ENCODE results near the gene GRK4.
"Not testable (repeated sequence)": the region's sequence is repeated elsewhere in the genome, so short reads cannot be mapped to it uniquely, and the experiment has no call there.

GRK4 gene

GRCh38 chr4:2944586-2945526, 18.5 kb upstream of the GRK4 start:
- H3K79me1 ChIP-seq (ENCODE audit: low read depth, low read length), result peaks cover 11% of the 10 kb centered on the region
- H2AFZ ChIP-seq (ENCODE audit: low read length), result no peak overlapping the region
- no peak for DNase-seq (ENCODE audit: low spot score)
- H3K14ac ChIP-seq (ENCODE audit: low read length), result no peak overlapping the region
- no peak overlapping the region for H3K4me2 ChIP-seq (ENCODE audit: insufficient read depth, low read length, poor library complexity, severe bottlenecking)
- H2AK5ac ChIP-seq (ENCODE audit: low read depth, low read length), result no peak overlapping the region
- no peak overlapping the region for H3K4me3 ChIP-seq (ENCODE audit: low read length in 2 of 2)
- no peak overlapping the region for H3K9ac ChIP-seq (ENCODE audit: low read depth, low read length, poor library complexity)
- H3K4ac ChIP-seq (ENCODE audit: low read length), result no peak overlapping the region
- no peak overlapping the region for H2BK120ac ChIP-seq (ENCODE audit: low read depth, low read length)
- H3K9me3 ChIP-seq (replicated peaks in 1 of 2; ENCODE audit: control insufficient read depth in 2 of 2, insufficient read depth in 1 of 2, low read depth in 1 of 2, low read length in 2 of 2), result peaks cover 0 to 3% of the 10 kb centered on the region in 2 donors
- no peak overlapping the region for H2BK15ac ChIP-seq (ENCODE audit: low read length)
- H3K27me3 ChIP-seq (ENCODE audit: control insufficient read depth in 3 of 3, insufficient read depth in 3 of 3, low read depth in 1 of 3, low read length in 3 of 3), result no peaks in the 10 kb centered on the region
- H2BK5ac ChIP-seq (ENCODE audit: low read length), result no peak overlapping the region
- no peak overlapping the region for H4K91ac ChIP-seq (ENCODE audit: low read depth, low read length, poor library complexity)
- H3K4me1 ChIP-seq (ENCODE audit: control insufficient read depth in 2 of 2, insufficient read depth in 1 of 2, low read depth in 1 of 2, low read length in 2 of 2), result no peaks in the 10 kb centered on the region
- H2BK12ac ChIP-seq (ENCODE audit: low read length), result no peak overlapping the region
- H3K18ac ChIP-seq (ENCODE audit: low read length), result no peak overlapping the region
- no peak overlapping the region for H4K8ac ChIP-seq (ENCODE audit: low read depth, low read length)
- WGBS, 2 donors (ENCODE audit: extremely low coverage in 2 of 2, insufficient read length in 2 of 2, insufficient replicate concordance in 1 of 2), result no CpG with 5 or more reads among the region's 30 CpGs
- no peak overlapping the region for H3K23ac ChIP-seq (ENCODE audit: low read depth, low read length, poor library complexity)
- H3K36me3 ChIP-seq (replicated peaks in 1 of 2; ENCODE audit: control insufficient read depth in 2 of 2, insufficient read depth in 2 of 2, low read length in 2 of 2), result peaks cover 81 to 96% of the 10 kb centered on the region in 2 donors
- no peak overlapping the region for H3K27ac ChIP-seq (replicated peaks; ENCODE audit: low read length)

DNA sequence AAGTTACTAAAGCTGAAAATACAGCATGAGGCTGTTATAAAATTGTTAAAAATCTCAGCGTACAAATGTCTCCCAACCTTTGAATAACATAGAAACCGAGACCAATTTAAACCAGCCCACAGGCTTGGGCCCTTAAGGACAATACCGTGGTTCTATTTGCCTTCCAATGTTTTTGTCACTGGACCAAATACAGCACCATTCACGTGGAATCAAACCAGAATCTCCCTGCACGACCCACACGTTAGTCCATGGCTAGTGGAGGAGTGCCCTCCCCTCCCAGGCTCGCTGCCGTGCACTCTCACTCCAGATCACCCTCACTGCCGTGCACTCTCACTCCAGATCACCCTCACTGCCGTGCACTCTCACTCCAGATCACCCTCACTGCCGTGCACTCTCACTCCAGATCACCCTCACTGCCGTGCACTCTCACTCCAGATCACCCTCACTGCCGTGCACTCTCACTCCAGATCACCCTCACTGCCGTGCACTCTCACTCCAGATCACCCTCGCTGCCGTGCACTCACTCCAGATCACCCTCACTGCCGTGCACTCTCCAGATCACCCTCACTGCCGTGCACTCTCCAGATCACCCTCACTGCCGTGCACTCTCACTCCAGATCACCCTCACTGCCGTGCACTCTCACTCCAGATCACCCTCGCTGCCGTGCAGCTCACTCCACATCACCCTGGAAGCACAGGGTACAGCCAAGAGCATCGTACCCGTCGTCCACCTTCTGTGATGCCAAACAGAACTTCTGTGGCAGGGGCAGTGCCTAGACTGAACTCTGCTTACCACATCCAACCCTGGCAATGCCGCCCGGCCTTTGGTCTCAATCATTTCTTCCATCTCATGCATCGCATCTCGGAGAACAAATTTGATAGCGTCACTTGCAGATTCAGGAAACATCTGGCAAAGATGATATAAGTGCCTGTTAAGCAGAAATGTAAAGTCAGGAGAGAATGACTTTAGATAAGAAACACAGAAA, 17.5 kb upstream of the GRK4 start:
- peaks cover 12% of the 10 kb centered on the region for H3K79me1 ChIP-seq (ENCODE audit: low read depth, low read length)
- H3K27ac ChIP-seq (replicated peaks; ENCODE audit: low read length); H3K4ac ChIP-seq (ENCODE audit: low read length); H3K18ac ChIP-seq (ENCODE audit: low read length); H3K14ac ChIP-seq (ENCODE audit: low read length); H3K27me3 ChIP-seq (ENCODE audit: control insufficient read depth in 3 of 3, insufficient read depth in 3 of 3, low read depth in 1 of 3, low read length in 3 of 3); H3K4me3 ChIP-seq (ENCODE audit: low read length in 2 of 2); H2AFZ ChIP-seq (ENCODE audit: low read length); H2BK15ac ChIP-seq (ENCODE audit: low read length); H3K4me1 ChIP-seq (ENCODE audit: control insufficient read depth in 2 of 2, insufficient read depth in 1 of 2, low read depth in 1 of 2, low read length in 2 of 2); H3K23ac ChIP-seq (ENCODE audit: low read depth, low read length, poor library complexity); H2BK12ac ChIP-seq (ENCODE audit: low read length); H2AK5ac ChIP-seq (ENCODE audit: low read depth, low read length); H2BK120ac ChIP-seq (ENCODE audit: low read depth, low read length); H3K9ac ChIP-seq (ENCODE audit: low read depth, low read length, poor library complexity); H3K9me3 ChIP-seq (replicated peaks in 1 of 2; ENCODE audit: control insufficient read depth in 2 of 2, insufficient read depth in 1 of 2, low read depth in 1 of 2, low read length in 2 of 2); H3K4me2 ChIP-seq (ENCODE audit: insufficient read depth, low read length, poor library complexity, severe bottlenecking); H4K91ac ChIP-seq (ENCODE audit: low read depth, low read length, poor library complexity); DNase-seq (ENCODE audit: low spot score); H2BK5ac ChIP-seq (ENCODE audit: low read length); H4K8ac ChIP-seq (ENCODE audit: low read depth, low read length): not testable (repeated sequence)
- WGBS, 2 donors (ENCODE audit: extremely low coverage in 2 of 2, insufficient read length in 2 of 2, insufficient replicate concordance in 1 of 2), result no CpG with 5 or more reads among the region's 30 CpGs
- peaks cover 79 to 96% of the 10 kb centered on the region in 2 donors for H3K36me3 ChIP-seq (replicated peaks in 1 of 2; ENCODE audit: control insufficient read depth in 2 of 2, insufficient read depth in 2 of 2, low read length in 2 of 2)

DNA sequence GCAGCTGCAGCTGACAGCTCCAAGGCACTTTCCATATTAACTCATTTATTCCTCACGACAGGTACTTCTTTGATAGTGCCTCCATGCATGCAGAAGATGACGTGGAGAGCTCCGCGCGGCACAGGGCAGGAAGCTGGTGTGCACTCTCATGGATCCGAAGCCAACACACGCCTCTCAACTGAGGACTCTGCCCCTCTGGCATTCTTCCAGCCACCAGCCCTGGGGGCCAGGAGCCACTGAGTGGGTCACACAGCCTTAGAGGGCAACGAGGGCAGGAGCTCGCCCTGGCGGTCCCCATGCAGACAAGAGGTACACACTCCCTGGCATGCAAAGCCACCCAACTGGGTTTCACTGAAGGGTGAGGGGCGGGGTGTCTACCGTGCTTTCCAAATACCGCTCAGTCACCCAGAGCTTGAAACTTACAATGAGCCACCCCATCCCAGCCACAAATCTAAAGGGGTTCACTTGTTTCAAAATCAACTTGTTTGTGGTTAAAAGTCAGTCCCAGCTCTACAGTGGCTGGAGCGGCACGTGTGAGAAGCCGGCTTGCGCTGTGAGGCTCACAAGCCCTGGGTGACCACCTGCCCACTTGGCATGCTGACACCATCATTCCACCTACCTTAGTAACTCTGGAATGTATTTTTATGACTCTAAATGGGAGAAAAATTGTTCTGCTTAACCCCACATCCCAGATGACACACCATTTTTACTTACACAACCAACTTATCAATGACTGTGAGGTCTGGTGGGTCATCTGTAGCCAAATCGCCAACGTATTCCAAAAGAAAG, 16.4 kb upstream of the GRK4 start:
- H3K79me1 ChIP-seq (ENCODE audit: low read depth, low read length), result peaks cover 9% of the 10 kb centered on the region
- no peak overlapping the region for H3K4ac ChIP-seq (ENCODE audit: low read length)
- H2AFZ ChIP-seq (ENCODE audit: low read length), result no peak overlapping the region
- H3K4me2 ChIP-seq (ENCODE audit: insufficient read depth, low read length, poor library complexity, severe bottlenecking), result no peak overlapping the region
- H3K27ac ChIP-seq (replicated peaks; ENCODE audit: low read length), result no peak overlapping the region
- no peak overlapping the region for H4K8ac ChIP-seq (ENCODE audit: low read depth, low read length)
- peak overlapping the region; percentile 31 for H3K14ac ChIP-seq (ENCODE audit: low read length)
- peak overlapping the region; percentile 34 for H3K9ac ChIP-seq (ENCODE audit: low read depth, low read length, poor library complexity)
- no peak overlapping the region for H2BK12ac ChIP-seq (ENCODE audit: low read length)
- H2BK120ac ChIP-seq (ENCODE audit: low read depth, low read length), result no peak overlapping the region
- H4K91ac ChIP-seq (ENCODE audit: low read depth, low read length, poor library complexity), result no peak overlapping the region
- no peak overlapping the region for H3K4me3 ChIP-seq (ENCODE audit: low read length in 2 of 2)
- WGBS, 2 donors (ENCODE audit: extremely low coverage in 2 of 2, insufficient read length in 2 of 2, insufficient replicate concordance in 1 of 2), result no CpG with 5 or more reads among the region's 19 CpGs
- H3K23ac ChIP-seq (ENCODE audit: low read depth, low read length, poor library complexity), result no peak overlapping the region
- H3K4me1 ChIP-seq (ENCODE audit: control insufficient read depth in 2 of 2, insufficient read depth in 1 of 2, low read depth in 1 of 2, low read length in 2 of 2), result no peaks in the 10 kb centered on the region
- H3K18ac ChIP-seq (ENCODE audit: low read length), result no peak overlapping the region
- H2AK5ac ChIP-seq (ENCODE audit: low read depth, low read length), result no peak overlapping the region
- no peaks in the 10 kb centered on the region for H3K27me3 ChIP-seq (ENCODE audit: control insufficient read depth in 3 of 3, insufficient read depth in 3 of 3, low read depth in 1 of 3, low read length in 3 of 3)
- peaks cover 75 to 96% of the 10 kb centered on the region in 2 donors for H3K36me3 ChIP-seq (replicated peaks in 1 of 2; ENCODE audit: control insufficient read depth in 2 of 2, insufficient read depth in 2 of 2, low read length in 2 of 2)
- peaks cover 0 to 3% of the 10 kb centered on the region in 2 donors for H3K9me3 ChIP-seq (replicated peaks in 1 of 2; ENCODE audit: control insufficient read depth in 2 of 2, insufficient read depth in 1 of 2, low read depth in 1 of 2, low read length in 2 of 2)
- H2BK5ac ChIP-seq (ENCODE audit: low read length), result no peak overlapping the region
- no peak overlapping the region for H2BK15ac ChIP-seq (ENCODE audit: low read length)
- no peak for DNase-seq (ENCODE audit: low spot score)
